Spinal cord (tissue), 10 donors: ENCODE data around the gene OSBPL2. TPM values are rescaled to one million over a fixed set of nuclear protein-coding genes. Genes with fewer than 3 reads are reported as not detected.

Experiments
- DNase-seq, 6 donors: peaks; one replicate each; pipeline versions ENCODE4 v3.0.0 to v3.0.0-alpha.2; 2013 to 2015; ENCODE audit warnings: low spot score in 6 of 6, low read depth in 4 of 6
- H3K27ac ChIP-seq: one replicate; pipeline ENCODE4 v1.5.1; 2013; ENCODE audit warnings: low read depth, low read length, control low read depth
- H3K27me3 ChIP-seq: one replicate; pipeline ENCODE4 v1.6.1; 2013; ENCODE audit warnings: low read length; ENCODE audit not compliant: control insufficient read depth, insufficient read depth
- H3K36me3 ChIP-seq: one replicate; pipeline ENCODE4 v1.6.1; 2013; ENCODE audit warnings: low read length; ENCODE audit not compliant: control insufficient read depth, insufficient read depth
- H3K4me1 ChIP-seq: one replicate; pipeline ENCODE4 v1.6.1; 2013; ENCODE audit warnings: low read length; ENCODE audit not compliant: control insufficient read depth, insufficient read depth
- H3K4me3 ChIP-seq: one replicate; pipeline ENCODE4 v1.5.1; 2013; ENCODE audit warnings: low read depth, low read length, control low read depth
- H3K9me3 ChIP-seq: one replicate; pipeline ENCODE4 v1.6.1; 2013; ENCODE audit warnings: low read length; ENCODE audit not compliant: control insufficient read depth, insufficient read depth
- WGBS: methylation state at CpG from one replicate; pipeline ENCODE4 v1.1.5; 2013; ENCODE audit warnings: missing lambda C conversion rate; ENCODE audit not compliant: insufficient coverage; 5-methylcytosine and 5-hydroxymethylcytosine counted together
- polyA plus RNA-seq, 2 donors: library from polyadenylated mRNA; unstranded; fragments of 120-200 nt; gene quantifications; one replicate each; pipeline ENCODE4 v1.2.1, GENCODE V29; 2013; ENCODE audit not compliant: insufficient read length in 2 of 2
- total RNA-seq, 2 donors: library from RNA; depleted of rRNA in 1 of 2; stranded (reverse); fragments of 120-200 nt in 1 of 2; fragments of >200 nt in 1 of 2; gene quantifications; one replicate each; pipeline versions ENCODE4 v1.2.3 to v1.2.4, GENCODE V29; 2013 to 2014
- donor health status: healthy.

Gene OSBPL2
- total and polyA plus RNA-seq, 4 donors = 37.0 to 52.5 (median 44.0) TPM

DNA sequence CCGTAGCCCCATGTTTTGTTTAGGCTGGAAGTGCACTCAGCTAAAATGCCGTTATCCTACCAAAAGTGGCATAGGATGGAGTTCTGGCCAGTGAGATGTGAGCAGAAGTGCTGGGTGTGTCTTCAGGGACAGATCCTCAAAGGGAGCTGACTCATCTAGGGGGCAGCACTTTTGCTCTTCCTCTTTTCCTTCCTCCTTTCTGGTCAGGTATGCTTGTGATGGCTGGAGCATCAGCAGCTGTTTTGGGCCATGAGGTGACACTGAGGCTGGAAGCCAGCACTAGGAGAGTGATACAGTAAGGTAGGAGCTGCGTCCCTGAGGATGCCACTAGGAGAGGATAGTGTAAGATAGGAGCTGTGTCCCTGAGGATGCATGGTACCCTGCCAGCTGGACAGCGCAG, 4.6 kb upstream of the OSBPL2 start:
- no peaks in the 10 kb centered on the region for H3K36me3 ChIP-seq
- H3K4me3 ChIP-seq = no peak overlapping the region
- no peak overlapping the region for H3K27ac ChIP-seq
- 84% methylated on average over 4 of the region's 4 CpGs for WGBS
- H3K9me3 ChIP-seq = no peaks in the 10 kb centered on the region
- no peaks in the 10 kb centered on the region for H3K27me3 ChIP-seq
- DNase-seq = no peak
- peaks cover 49% of the 10 kb centered on the region for H3K4me1 ChIP-seq

DNA sequence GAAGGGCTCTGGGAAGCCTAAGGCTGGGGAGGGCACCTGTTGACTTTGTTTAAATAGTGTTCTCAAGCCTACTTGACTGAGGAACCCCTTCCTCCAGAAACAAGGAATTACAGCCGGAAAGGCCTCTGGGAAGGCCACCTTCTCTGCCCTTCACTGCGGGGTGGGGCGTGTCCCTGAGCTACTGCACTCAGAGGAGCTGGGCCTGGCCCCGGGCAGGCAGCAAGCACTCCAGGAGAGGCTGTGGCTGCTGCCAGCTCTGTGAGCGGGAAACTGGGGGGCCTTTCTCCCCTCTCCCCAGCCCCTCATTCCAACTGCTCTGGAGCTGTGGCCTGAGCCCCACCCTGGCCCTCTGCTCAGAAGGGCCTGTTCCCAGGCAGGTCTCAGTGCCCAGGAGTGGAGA, 4.0 kb upstream of the OSBPL2 start:
- no peak overlapping the region for H3K27ac ChIP-seq
- no peak overlapping the region for H3K4me3 ChIP-seq
- H3K9me3 ChIP-seq = no peaks in the 10 kb centered on the region
- H3K27me3 ChIP-seq = no peaks in the 10 kb centered on the region
- no peaks in the 10 kb centered on the region for H3K36me3 ChIP-seq
- DNase-seq = no peak
- 70% methylated on average over 4 of the region's 5 CpGs for WGBS
- H3K4me1 ChIP-seq = peaks cover 55% of the 10 kb centered on the region

DNA sequence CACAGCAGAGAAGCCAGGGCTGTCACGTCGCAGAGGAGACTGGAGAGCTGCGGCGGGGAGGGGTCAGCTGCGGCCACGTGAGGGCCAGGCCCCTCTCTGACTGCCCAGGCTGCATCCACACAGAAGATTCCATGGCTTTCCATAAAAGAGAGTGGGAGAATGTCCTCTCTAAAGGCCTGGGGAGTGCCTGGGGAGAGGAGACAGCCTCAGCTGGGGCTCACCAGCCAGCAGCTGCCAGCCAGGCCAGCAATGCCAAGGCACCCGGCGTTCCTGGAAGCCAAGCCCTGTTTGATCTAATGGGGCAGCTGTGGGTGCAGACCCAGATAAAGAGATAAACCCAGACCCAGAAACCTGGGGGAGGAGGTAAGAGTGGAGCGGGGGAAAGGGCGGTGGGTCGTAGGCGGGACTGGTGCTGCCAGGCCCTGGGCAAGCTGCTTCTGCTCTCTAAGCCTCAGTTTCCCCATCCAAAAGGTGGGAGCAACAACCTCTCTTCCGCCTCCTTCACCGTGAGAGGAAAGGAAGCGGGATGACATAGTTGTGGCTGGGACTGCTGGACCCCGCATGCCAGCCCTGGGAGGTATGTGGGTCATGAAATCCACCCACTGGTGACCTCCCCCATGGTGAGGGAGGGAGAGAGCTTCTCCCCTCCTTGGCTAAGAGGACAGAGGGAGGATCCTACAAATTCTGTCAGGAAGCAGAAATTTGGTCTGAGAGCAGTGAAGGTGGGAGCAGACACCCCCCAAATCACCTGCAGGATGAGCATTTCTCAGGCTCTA, 3.1 kb upstream of the OSBPL2 start:
- peak overlapping the region; percentile 7 for H3K27ac ChIP-seq
- 67% methylated on average over 6 of the region's 16 CpGs for WGBS
- peak in 1 of 6 donors; percentile 18 for DNase-seq
- peaks cover 63% of the 10 kb centered on the region for H3K4me1 ChIP-seq
- H3K27me3 ChIP-seq = no peaks in the 10 kb centered on the region
- H3K4me3 ChIP-seq = no peak overlapping the region
- H3K36me3 ChIP-seq = no peaks in the 10 kb centered on the region
- H3K9me3 ChIP-seq = no peaks in the 10 kb centered on the region

DNA sequence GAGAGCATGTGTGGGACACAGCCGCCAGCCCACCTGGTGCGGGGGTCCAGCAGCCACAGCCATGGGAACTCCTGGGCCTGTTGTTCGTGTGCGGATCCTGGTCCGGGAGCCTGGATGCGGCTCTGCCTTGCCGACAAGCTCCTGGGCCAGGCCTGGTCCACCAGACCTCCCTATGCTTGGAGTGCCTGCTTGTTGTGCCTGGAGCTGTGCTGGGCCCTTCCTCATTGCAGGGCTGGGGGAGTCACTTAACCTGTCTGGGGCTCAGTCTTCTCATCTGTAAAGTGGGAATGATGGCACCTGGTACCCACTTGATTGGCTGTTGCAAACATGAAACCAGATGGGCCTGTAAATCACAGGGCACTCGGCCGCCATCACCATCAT, 2.6 kb upstream of the OSBPL2 start:
- H3K27me3 ChIP-seq = no peaks in the 10 kb centered on the region
- peak overlapping the region; percentile 7 for H3K27ac ChIP-seq
- H3K4me1 ChIP-seq = peaks cover 63% of the 10 kb centered on the region
- H3K4me3 ChIP-seq = no peak overlapping the region
- H3K36me3 ChIP-seq = no peaks in the 10 kb centered on the region
- no peaks in the 10 kb centered on the region for H3K9me3 ChIP-seq
- 92% methylated on average over 9 of the region's 9 CpGs for WGBS
- no peak for DNase-seq

- Histone ChIP-seq H3K27ac (no peak overlapping the region), H3K27me3 (no peaks in the 10 kb centered on the region), H3K4me1 (peaks cover 63% of the 10 kb centered on the region), H3K9me3 (no peaks in the 10 kb centered on the region), H3K36me3 (no peaks in the 10 kb centered on the region), H3K4me3 (no peak overlapping the region)
- DNase-seq = peak in 2 of 6 donors; percentile 43 to 61
- WGBS = 56% methylated on average over 2 of the region's 6 CpGs
Measured at GRCh38 chr20:62236200-62236599, 2.1 kb upstream of the OSBPL2 start.

DNA sequence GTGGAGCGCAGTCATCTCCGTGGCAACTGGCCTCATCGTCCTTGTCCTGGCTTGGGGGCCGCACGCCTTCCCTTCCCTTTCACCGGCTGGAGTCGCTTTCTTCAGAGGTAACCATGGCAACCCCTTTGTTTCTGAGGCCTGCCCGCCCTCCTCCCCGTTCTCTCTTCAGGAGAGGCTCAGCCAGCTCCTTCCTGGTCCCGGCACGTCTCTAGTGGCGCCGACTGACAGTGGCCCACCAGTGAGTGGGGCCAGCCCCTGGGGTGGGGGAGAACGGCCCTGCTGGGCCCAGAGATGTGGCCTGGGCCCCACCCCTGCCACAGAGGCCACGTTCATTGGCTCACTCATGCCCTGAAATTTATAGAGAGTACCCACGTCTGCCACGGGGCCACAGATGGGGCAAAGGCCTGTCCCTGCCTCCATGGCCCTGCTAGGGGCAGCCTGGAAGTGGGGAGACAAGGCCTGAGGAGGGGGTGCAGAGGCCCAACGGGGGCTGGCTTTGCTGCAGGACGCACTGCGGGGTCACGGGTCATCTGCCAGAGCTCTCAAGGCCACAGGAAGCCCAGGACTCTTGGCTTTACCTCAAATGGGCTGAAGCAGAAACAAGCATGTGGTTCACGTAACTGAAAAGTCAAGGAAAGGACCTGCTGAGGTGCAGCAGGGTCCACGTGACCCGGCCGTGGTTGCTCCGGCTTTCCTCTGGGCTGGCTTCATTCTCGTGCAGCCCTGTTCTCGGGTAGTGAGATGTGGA, 1.4 kb upstream of the OSBPL2 start:
- H3K4me3 ChIP-seq = no peak overlapping the region

GRCh38 chr20:62237514-62237800, 864 bp upstream of the OSBPL2 start:
- DNase-seq = no peak
- H3K4me3 ChIP-seq = no peak overlapping the region
- peaks cover 6% of the 10 kb centered on the region for H3K36me3 ChIP-seq
- no peaks in the 10 kb centered on the region for H3K27me3 ChIP-seq
- 50% methylated on average over 1 of the region's 1 CpG for WGBS
- no peak overlapping the region for H3K27ac ChIP-seq
- peaks cover 63% of the 10 kb centered on the region for H3K4me1 ChIP-seq
- no peaks in the 10 kb centered on the region for H3K9me3 ChIP-seq

More for the DNA sequence above, 1.4 kb upstream of the OSBPL2 start:
- H3K36me3 ChIP-seq = peaks cover 4% of the 10 kb centered on the region
- H3K27ac ChIP-seq = no peak overlapping the region
- peak in 5 of 6 donors; percentile 46 to 95 (median 77) for DNase-seq
- H3K4me1 ChIP-seq = peaks cover 63% of the 10 kb centered on the region
- no peaks in the 10 kb centered on the region for H3K9me3 ChIP-seq
- WGBS = 15% methylated on average over 21 of the region's 28 CpGs
- H3K27me3 ChIP-seq = no peaks in the 10 kb centered on the region

DNA sequence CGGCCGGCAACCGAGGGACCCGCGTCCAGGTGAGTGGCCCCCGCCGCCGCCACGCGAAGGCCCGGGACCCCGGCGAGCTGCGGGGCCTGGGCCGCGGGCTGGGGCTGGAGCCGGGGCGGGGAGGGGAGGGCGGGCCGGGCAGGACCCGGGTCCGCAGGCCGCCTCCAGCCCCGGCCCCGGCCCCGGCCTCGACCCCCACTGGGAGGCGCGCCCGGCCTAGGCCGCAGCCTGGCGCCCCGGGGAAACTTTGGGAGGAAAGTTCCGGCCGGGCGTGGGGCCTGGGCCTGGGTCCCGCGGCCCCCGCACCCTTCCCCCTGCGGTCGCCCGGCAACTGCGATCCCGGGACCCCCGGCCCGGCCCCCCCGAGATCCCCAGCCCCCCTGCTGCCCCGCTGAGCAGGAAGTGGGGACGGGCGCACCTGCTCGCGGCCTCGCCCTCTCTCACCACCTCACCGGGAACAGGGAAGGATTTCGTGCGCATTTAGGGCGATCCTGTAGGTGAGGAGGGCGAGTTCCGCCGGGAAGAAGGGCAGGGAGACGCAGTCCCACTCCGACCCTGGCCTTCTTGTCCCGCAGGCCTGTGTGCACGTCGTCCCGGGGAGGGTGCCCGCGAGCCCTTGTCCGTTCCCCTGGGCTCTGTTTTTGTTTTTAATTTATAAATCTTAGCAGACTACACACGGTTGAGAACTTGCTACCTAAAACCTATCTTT, 402 bp downstream of the OSBPL2 start:
- H3K4me3 ChIP-seq = peak overlapping the region; percentile 57
- H3K36me3 ChIP-seq = peaks cover 17% of the 10 kb centered on the region
- H3K27ac ChIP-seq = no peak overlapping the region
- DNase-seq = peak in 1 of 6 donors; percentile 15
- H3K27me3 ChIP-seq = no peaks in the 10 kb centered on the region
- H3K4me1 ChIP-seq = peaks cover 53% of the 10 kb centered on the region
- WGBS = 1% methylated on average over 47 of the region's 70 CpGs
- no peaks in the 10 kb centered on the region for H3K9me3 ChIP-seq

GRCh38 chr20:62239278-62239879, 1.1 kb downstream of the OSBPL2 start:
- Histone ChIP-seq H3K9me3 (no peaks in the 10 kb centered on the region), H3K27ac (no peak overlapping the region), H3K36me3 (peaks cover 23% of the 10 kb centered on the region), H3K27me3 (no peaks in the 10 kb centered on the region), H3K4me3 (peak overlapping the region; percentile 57), H3K4me1 (peaks cover 57% of the 10 kb centered on the region)
- WGBS = 58% methylated on average over 15 of the region's 23 CpGs
- no peak for DNase-seq
